IMR-90 (cell line): Measurements from ENCODE around the gene POLR1A. TPM values are rescaled to one million over a fixed set of nuclear protein-coding genes. Genes with fewer than 3 reads are reported as not detected.

ENCODE experiments used
- ATAC-seq: fragments of 200-7000 bp; cut with Tn5 transposase; 2 replicates; pipeline ENCODE4 v1.9.1; 2020; ENCODE audit warnings: low read depth, mild to moderate bottlenecking, moderate library complexity
- BruUV-seq: library from RNA; stranded (reverse); fragments of 400-500 nt; replicated peaks from 2 replicates; lab custom pipeline; 2021; lab: Mats Ljungman, UMichigan
- CTCF ChIA-PET: fragments of 300-600 bp; formaldehyde crosslinking; extraction: SDS; loops from one replicate; lab custom pipeline; 2021; ENCODE audit warnings: antibody characterized with exemption; lab: Yijun Ruan, JAX
- POLR2A ChIA-PET: fragments of 300-600 bp; sonication (Branson Sonifier 250); formaldehyde crosslinking; loops from one replicate; lab custom pipeline; 2022; ENCODE audit warnings: antibody characterized with exemption; ENCODE audit not compliant: unreplicated experiment; lab: Charles Lee
- DNase-seq: peaks from one replicate; pipeline ENCODE4 v3.0.0; 2013
- H2AFZ ChIP-seq: replicated peaks from 2 replicates; pipeline ENCODE3; 2013; ENCODE audit warnings: low read length, mild to moderate bottlenecking; ENCODE audit not compliant: poor library complexity
- H2AK5ac ChIP-seq: 2 replicates; pipeline ENCODE4 v1.6.1; 2013; ENCODE audit warnings: low read depth, low read length, inconsistent platforms
- H2AK9ac ChIP-seq: replicated peaks from 2 replicates; pipeline ENCODE3; 2013; ENCODE audit warnings: mild to moderate bottlenecking, low read depth, low read length, moderate library complexity; ENCODE audit not compliant: poor library complexity
- H2BK120ac ChIP-seq: 2 replicates; pipeline ENCODE4 v1.6.1; 2013; ENCODE audit warnings: low read depth, low read length, inconsistent platforms
- H2BK15ac ChIP-seq: 3 replicates; pipeline ENCODE4 v1.6.1; 2013; ENCODE audit warnings: low read depth, low read length, inconsistent platforms
- H2BK20ac ChIP-seq: 2 replicates; pipeline ENCODE4 v1.6.1; 2013; ENCODE audit warnings: low read depth, mild to moderate bottlenecking, inconsistent platforms, low read length, moderate library complexity
- H2BK5ac ChIP-seq: 2 replicates; pipeline ENCODE4 v1.6.1; 2013; ENCODE audit warnings: mild to moderate bottlenecking, low read depth, low read length, inconsistent platforms; ENCODE audit not compliant: poor library complexity, severe bottlenecking
- H3K14ac ChIP-seq: replicated peaks from 2 replicates; pipeline ENCODE4 v1.6.1; 2013; ENCODE audit warnings: low read depth, low read length, inconsistent platforms
- H3K18ac ChIP-seq: 2 replicates; pipeline ENCODE4 v1.6.1; 2013; ENCODE audit warnings: low read depth, low read length, control low read depth
- H3K23ac ChIP-seq: 2 replicates; pipeline ENCODE4 v1.6.1; 2013; ENCODE audit warnings: low read depth, low read length, inconsistent platforms
- H3K27ac ChIP-seq: 2 replicates; pipeline ENCODE4 v1.5.1; 2013; ENCODE audit warnings: mild to moderate bottlenecking, control low read depth, low read length; ENCODE audit not compliant: insufficient read depth
- H3K27me3 ChIP-seq: 2 replicates; pipeline ENCODE4 v1.6.1; 2013; ENCODE audit warnings: low read length; ENCODE audit not compliant: control insufficient read depth, insufficient read depth
- H3K36me3 ChIP-seq: 2 replicates; pipeline ENCODE4 v1.6.1; 2013; ENCODE audit warnings: low read length, mixed read lengths; ENCODE audit not compliant: control insufficient read depth, insufficient read depth
- H3K4ac ChIP-seq: 2 replicates; pipeline ENCODE4 v1.6.1; 2013; ENCODE audit warnings: low read depth, low read length, inconsistent platforms
- H3K4me1 ChIP-seq: 2 replicates; pipeline ENCODE4 v1.6.1; 2013; ENCODE audit warnings: low read length, mixed read lengths; ENCODE audit not compliant: control insufficient read depth, insufficient read depth
- H3K4me2 ChIP-seq: 2 replicates; pipeline ENCODE4 v1.6.1; 2013; ENCODE audit warnings: low read depth, mild to moderate bottlenecking, control low read depth, low read length, moderate library complexity
- H3K4me3 ChIP-seq: 2 replicates; pipeline ENCODE4 v1.5.1; 2013; ENCODE audit warnings: low read depth, mild to moderate bottlenecking, control low read depth, low read length, moderate library complexity; ENCODE audit not compliant: insufficient read depth
- H3K56ac ChIP-seq: 2 replicates; pipeline ENCODE4 v1.6.1; 2013; ENCODE audit warnings: low read length, inconsistent platforms; ENCODE audit not compliant: insufficient read depth; ENCODE audit errors: extremely low read depth
- H3K79me1 ChIP-seq, 2 experiments: 2 replicates each; pipeline ENCODE4 v1.6.1; 2013; ENCODE audit warnings: low read length in 2 of 2, inconsistent platforms in 1 of 2, low read depth in 1 of 2
- H3K9ac ChIP-seq: 2 replicates; pipeline ENCODE4 v1.6.1; 2013; ENCODE audit warnings: low read depth, low read length, control low read depth
- H3K9me1 ChIP-seq: 2 replicates; pipeline ENCODE4 v1.6.1; 2013; ENCODE audit warnings: low read length, inconsistent platforms; ENCODE audit not compliant: insufficient read depth
- H3K9me3 ChIP-seq: 2 replicates; pipeline ENCODE4 v1.6.1; 2013; ENCODE audit warnings: low read length; ENCODE audit not compliant: control insufficient read depth, insufficient read depth
- H4K20me1 ChIP-seq: 2 replicates; pipeline ENCODE4 v1.6.1; 2013; ENCODE audit warnings: low read length, inconsistent platforms; ENCODE audit not compliant: insufficient read depth
- H4K5ac ChIP-seq: 2 replicates; pipeline ENCODE4 v1.6.1; 2013; ENCODE audit warnings: mild to moderate bottlenecking, low read depth, low read length, control low read depth
- H4K8ac ChIP-seq, 2 experiments: 2 replicates each; pipeline ENCODE4 v1.6.1; 2013; ENCODE audit warnings: low read depth in 2 of 2, low read length in 2 of 2, control low read depth in 1 of 2, inconsistent platforms in 1 of 2
- H4K91ac ChIP-seq: 2 replicates; pipeline ENCODE4 v1.6.1; 2013; ENCODE audit warnings: low read depth, low read length, inconsistent platforms; ENCODE audit not compliant: insufficient read depth
- BHLHE40 ChIP-seq: fragments of 150-350 bp; IDR thresholded peaks from 2 replicates; pipeline ENCODE4 v1.6.1; 2016; ENCODE audit warnings: mild to moderate bottlenecking, low read depth, low read length
- NFE2L2 ChIP-seq: fragments of 150-350 bp; IDR thresholded peaks from 2 replicates; pipeline ENCODE4 v1.6.1; 2016; ENCODE audit warnings: low read depth, mild to moderate bottlenecking, low read length
- WGBS, 2 experiments: methylation state at CpG; one replicate each; pipeline versions ENCODE4 v1.1.5 to v1.1.7; 2013; ENCODE audit warnings: missing lambda C conversion rate in 2 of 2; ENCODE audit not compliant: insufficient read length in 1 of 2; ENCODE audit errors: extremely low coverage in 2 of 2; 5-methylcytosine and 5-hydroxymethylcytosine counted together
- dilution Hi-C: fragments of 300-500 bp; cut with HindIII; formaldehyde crosslinking; loops from one replicate; pipeline ENCODE4 v1.14.3; 2018; ENCODE audit warnings: low sequenced_read_pairs; ENCODE audit not compliant: unreplicated experiment
- in situ Hi-C: fragments of 300-500 bp; cut with MboI; formaldehyde crosslinking; loops from 3 replicates; pipeline ENCODE4 v1.14.3; 2019; ENCODE audit warnings: low sequenced_read_pairs, inconsistent platforms, mixed read lengths
- intact Hi-C: fragments of 100-400 bp; cut with micrococcal nuclease; formaldehyde crosslinking; loops from 2 replicates; pipeline ENCODE4 v1.10.0; 2022
- polyA plus RNA-seq, 3 experiments: library from polyadenylated mRNA; depleted of rRNA; stranded (reverse); fragments of >200 nt; gene quantifications; 2 replicates each; pipeline ENCODE4 v1.2.3, GENCODE V29; 2012; ENCODE audit warnings: low replicate concordance in 1 of 3
- total RNA-seq: library from RNA; depleted of rRNA; stranded (reverse); fragments of >200 nt; gene quantifications from 2 replicates; pipeline ENCODE4 v1.2.3, GENCODE V29; 2012
- TF ChIP-seq, protein P1 (sequence below): fragments of 150-350 bp; IDR thresholded peaks from 2 replicates; pipeline ENCODE4 v1.6.1; 2016; ENCODE audit warnings: low read depth, mild to moderate bottlenecking, low read length, moderate library complexity, borderline replicate concordance
- TF ChIP-seq, protein P2 (sequence below): fragments of 150-350 bp; IDR thresholded peaks from 2 replicates; pipeline ENCODE4 v1.6.1; 2017; ENCODE audit warnings: mild to moderate bottlenecking, antibody characterized with exemption, low read length, low read depth

POLR1A gene
- total and polyA plus RNA-seq, 2 of the 4 experiments (the other 2 are of a cell fraction), result 7.6 to 27.4 TPM

DNA sequence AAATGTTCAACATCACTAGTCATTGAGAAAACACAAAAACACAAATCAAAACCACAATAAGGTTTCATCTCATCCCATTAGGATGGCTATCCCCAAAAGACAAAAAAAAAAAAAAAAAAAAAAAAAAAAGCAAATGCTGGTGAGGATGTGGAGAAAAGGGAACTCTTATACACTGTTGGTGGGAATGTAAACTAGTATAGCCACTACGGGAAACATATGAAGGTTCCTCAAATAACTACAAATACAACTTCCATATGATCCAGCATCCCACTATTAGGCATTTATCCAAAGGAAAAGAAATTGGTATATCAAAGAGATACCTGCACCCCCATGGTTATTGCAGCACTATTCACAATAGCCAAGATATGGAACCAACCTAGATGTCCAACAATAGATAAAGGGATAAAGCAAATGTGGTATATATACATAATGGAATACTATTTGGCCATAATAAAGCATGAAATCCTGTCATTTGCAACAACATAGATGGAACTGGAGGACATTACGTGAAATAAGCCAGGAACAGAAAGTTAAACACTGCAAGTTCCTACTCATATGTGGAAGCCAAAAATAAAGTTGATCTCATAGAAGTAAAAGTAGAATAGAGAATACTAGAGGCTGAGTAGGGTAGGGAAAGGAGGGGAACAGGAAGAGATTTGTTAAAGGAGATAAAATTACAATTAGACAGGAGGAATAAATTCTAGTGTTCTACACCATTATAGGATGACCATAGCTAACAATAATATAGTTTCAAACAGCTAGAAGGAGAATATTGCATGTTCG lies 8.4 kb downstream of the POLR1A start:
- Histone ChIP-seq H3K79me1 (peaks cover 15 to 30% of the 10 kb centered on the region in 2 experiments), H3K27ac (no peak overlapping the region), H2AK9ac (no peak overlapping the region), H2BK15ac (no peak overlapping the region), H3K4me2 (no peak overlapping the region), H3K14ac (no peak overlapping the region), H3K9me1 (no peaks in the 10 kb centered on the region), H3K9me3 (no peaks in the 10 kb centered on the region), H2BK20ac (no peak overlapping the region), H3K27me3 (no peaks in the 10 kb centered on the region), H4K20me1 (peaks cover 13% of the 10 kb centered on the region; the same call in 1 of the 2 replicates), H2AFZ (no peak overlapping the region), H3K4ac (no peak overlapping the region), H2AK5ac (no peak overlapping the region), H3K23ac (no peak overlapping the region), H4K91ac (no peak overlapping the region), H4K8ac (no peak overlapping the region), H2BK120ac (no peak overlapping the region), H3K18ac (no peak overlapping the region), H2BK5ac (no peak overlapping the region), H4K5ac (no peak overlapping the region), H3K9ac (no peak overlapping the region), H3K36me3 (peaks cover 24% of the 10 kb centered on the region), H3K56ac (no peak overlapping the region), H3K4me1 (no peaks in the 10 kb centered on the region), H3K4me3 (no peak overlapping the region)
- TF ChIP-seq, protein P1, sequence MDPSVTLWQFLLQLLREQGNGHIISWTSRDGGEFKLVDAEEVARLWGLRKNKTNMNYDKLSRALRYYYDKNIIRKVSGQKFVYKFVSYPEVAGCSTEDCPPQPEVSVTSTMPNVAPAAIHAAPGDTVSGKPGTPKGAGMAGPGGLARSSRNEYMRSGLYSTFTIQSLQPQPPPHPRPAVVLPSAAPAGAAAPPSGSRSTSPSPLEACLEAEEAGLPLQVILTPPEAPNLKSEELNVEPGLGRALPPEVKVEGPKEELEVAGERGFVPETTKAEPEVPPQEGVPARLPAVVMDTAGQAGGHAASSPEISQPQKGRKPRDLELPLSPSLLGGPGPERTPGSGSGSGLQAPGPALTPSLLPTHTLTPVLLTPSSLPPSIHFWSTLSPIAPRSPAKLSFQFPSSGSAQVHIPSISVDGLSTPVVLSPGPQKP, result no peak
- TF ChIP-seq, protein P2, sequence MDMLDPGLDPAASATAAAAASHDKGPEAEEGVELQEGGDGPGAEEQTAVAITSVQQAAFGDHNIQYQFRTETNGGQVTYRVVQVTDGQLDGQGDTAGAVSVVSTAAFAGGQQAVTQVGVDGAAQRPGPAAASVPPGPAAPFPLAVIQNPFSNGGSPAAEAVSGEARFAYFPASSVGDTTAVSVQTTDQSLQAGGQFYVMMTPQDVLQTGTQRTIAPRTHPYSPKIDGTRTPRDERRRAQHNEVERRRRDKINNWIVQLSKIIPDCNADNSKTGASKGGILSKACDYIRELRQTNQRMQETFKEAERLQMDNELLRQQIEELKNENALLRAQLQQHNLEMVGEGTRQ, result no peak
- no peak for TF ChIP-seq NFE2L2
- TF ChIP-seq BHLHE40, result no peak
- intact Hi-C loops, result no loop called here
- no peak for DNase-seq
- dilution Hi-C loops, result no loop called here
- in situ Hi-C loops, result no loop called here
- POLR2A ChIA-PET, result no interaction called here
- BruUV-seq, result no TSS peak
- CTCF ChIA-PET, result interaction anchor here (1.0 kb wide), 1 partner anchor 17 kb away, joined by 4 read pairs; no protein-coding TSS in a partner anchor
- no peak for ATAC-seq
- WGBS, 2 experiments, result no CpG with 5 or more reads among the region's 3 CpGs
